HepG2 (cell line): ENCODE measurements around the gene MAP3K4. TPM values are rescaled to one million over a fixed set of nuclear protein-coding genes. Genes with fewer than 3 reads are reported as not detected.
A peak's percentile ranks its signal among the peaks of the same experiment; 100 is the strongest.

Experiments used
- ATAC-seq: fragments of 200-7000 bp; cut with Tn5 transposase; 3 replicates; pipeline ENCODE4 v1.9.1; 2020; ENCODE audit warnings: mild to moderate bottlenecking, moderate library complexity
- BruUV-seq: library from RNA; stranded (reverse); fragments of 400-500 nt; replicated peaks from 2 replicates; lab custom pipeline; 2021; lab: Mats Ljungman, UMichigan
- CTCF ChIA-PET: fragments of 300-600 bp; formaldehyde crosslinking; extraction: SDS; loops from one replicate; lab custom pipeline; 2021; ENCODE audit warnings: low total read pairs, inconsistent platforms, low intra/inter-chr PET ratio; lab: Yijun Ruan, JAX
- POLR2A ChIA-PET: fragments of 350-600 bp; sonication (Branson Sonifier 250); formaldehyde crosslinking; loops from one replicate; lab custom pipeline; 2020; ENCODE audit warnings: antibody characterized with exemption, inconsistent platforms; lab: Yijun Ruan, JAX
- DNase-seq: peaks from one replicate; pipeline ENCODE4 v3.0.0-alpha.2; 2015; ENCODE audit warnings: low spot score
- FAIRE-seq: peaks from 3 replicates; lab custom pipeline; 2011; peaks lifted over from hg19 to GRCh38; lab: Jason Lieb, UNC
- H2AFZ ChIP-seq: one replicate; pipeline ENCODE4 v1.6.1; 2011; ENCODE audit warnings: low read length, inconsistent platforms
- H3K27ac ChIP-seq: fragments of 300-600 bp; 3 replicates; pipeline ENCODE4 v1.8.0; 2011; ENCODE audit warnings: mixed run types, mild to moderate bottlenecking, mixed read lengths, low read length, inconsistent platforms; ENCODE audit not compliant: insufficient read depth; ENCODE audit errors: extremely low read length
- H3K27me3 ChIP-seq, 2 experiments: fragments of 200-600 bp in 1 of 2; 2 replicates in 1 of 2; 3 replicates in 1 of 2; pipeline versions ENCODE4 v1.6.0 to v1.8.0; 2011; ENCODE audit warnings: low read length in 2 of 2, mild to moderate bottlenecking in 2 of 2, moderate library complexity in 2 of 2, inconsistent platforms in 1 of 2; ENCODE audit not compliant: insufficient read depth in 2 of 2, control insufficient read depth in 1 of 2
- H3K36me3 ChIP-seq, 2 experiments: fragments of 200-600 bp in 1 of 2; replicated peaks in 1 of 2; 2 replicates in 1 of 2; 3 replicates in 1 of 2; pipeline versions ENCODE4 v1.5.1 to v1.8.0; 2011; ENCODE audit warnings: low read length in 2 of 2, inconsistent platforms in 1 of 2; ENCODE audit not compliant: insufficient read depth in 2 of 2, control insufficient read depth in 1 of 2
- H3K4me1 ChIP-seq: 2 replicates; pipeline ENCODE4 v1.5.1; 2012; ENCODE audit warnings: low read length, inconsistent platforms; ENCODE audit not compliant: insufficient read depth
- H3K4me2 ChIP-seq: 2 replicates; pipeline ENCODE4 v1.6.0; 2011; ENCODE audit warnings: low read depth, low read length, inconsistent platforms
- H3K4me3 ChIP-seq, 3 experiments: fragments of 200-600 bp in 1 of 3; sonication (generic), shearing (Covaris generic) in 1 of 3; replicated peaks in 1 of 3; 2 replicates each; pipeline ENCODE4 v1.5.1; 2011 to 2016; ENCODE audit warnings: low read length in 3 of 3, inconsistent platforms in 2 of 3, low read depth in 2 of 3, mild to moderate bottlenecking in 2 of 3, control low read depth in 1 of 3, mixed read lengths in 1 of 3; ENCODE audit not compliant: insufficient read depth in 1 of 3
- H3K79me2 ChIP-seq: one replicate; pipeline ENCODE4 v1.6.1; 2011; ENCODE audit warnings: low read length, inconsistent platforms; ENCODE audit not compliant: insufficient read depth
- H3K9ac ChIP-seq: 2 replicates; pipeline ENCODE4 v1.6.0; 2011; ENCODE audit warnings: mild to moderate bottlenecking, low read depth, low read length, inconsistent platforms; ENCODE audit not compliant: insufficient read depth
- H3K9me3 ChIP-seq: 2 replicates; pipeline ENCODE4 v1.5.1; 2012; ENCODE audit warnings: mild to moderate bottlenecking, low read length
- H4K20me1 ChIP-seq: 2 replicates; pipeline ENCODE4 v1.6.0; 2011; ENCODE audit warnings: inconsistent platforms, mild to moderate bottlenecking, low read length, moderate library complexity; ENCODE audit not compliant: insufficient read depth
- ISL2 ChIP-seq: sonication (generic); formaldehyde crosslinking; IDR thresholded peaks from 2 replicates; pipeline ENCODE4 v1.5.0; 2020; ENCODE audit warnings: missing genetic modification reagents
- JUNB ChIP-seq: sonication (generic); formaldehyde crosslinking; IDR thresholded peaks from 2 replicates; pipeline ENCODE4 v1.8.0; 2022; ENCODE audit warnings: missing genetic modification reagents, mild to moderate bottlenecking, borderline replicate concordance
- MAFF ChIP-seq: IDR thresholded peaks from 2 replicates; pipeline ENCODE4 v1.6.1; 2011; ENCODE audit warnings: low read depth, low read length, improper control_type of control experiment
- MAFK ChIP-seq, 2 experiments: IDR thresholded peaks in 1 of 2; conservative IDR thresholded peaks in 1 of 2; 2 replicates each; pipeline ENCODE4 v1.6.1; 2011; ENCODE audit warnings: improper control_type of control experiment in 2 of 2, low read length in 2 of 2
- MIER2 ChIP-seq: IDR thresholded peaks from 2 replicates; pipeline ENCODE4 v1.6.1; 2016; ENCODE audit warnings: missing biosample characterization, missing genetic modification reagents
- NCOA1 ChIP-seq: sonication (generic); formaldehyde crosslinking; IDR thresholded peaks from 2 replicates; pipeline ENCODE4 v1.9.0; 2021; ENCODE audit warnings: missing genetic modification reagents
- TAF15 ChIP-seq: fragments of 200-400 bp; formaldehyde crosslinking; IDR thresholded peaks from one replicate; pipeline ENCODE4 v1.6.1; 2018; ENCODE audit warnings: mild to moderate bottlenecking, low read depth, low read length; ENCODE audit not compliant: poor library complexity, severe bottlenecking
- THAP8 ChIP-seq: sonication (generic); formaldehyde crosslinking; IDR thresholded peaks from 2 replicates; pipeline ENCODE4 v1.5.1; 2020; ENCODE audit warnings: missing genetic modification reagents, mild to moderate bottlenecking, borderline replicate concordance
- TOPORS ChIP-seq: sonication (generic); formaldehyde crosslinking; IDR thresholded peaks from 2 replicates; pipeline ENCODE4 v1.8.0; 2023; ENCODE audit warnings: mild to moderate bottlenecking, missing genetic modification reagents
- ZKSCAN5 ChIP-seq: sonication (generic); formaldehyde crosslinking; IDR thresholded peaks from 2 replicates; pipeline ENCODE4 v1.5.1; 2020; ENCODE audit warnings: mild to moderate bottlenecking, missing genetic modification reagents
- ZNF207 ChIP-seq: fragments of 450-650 bp; IDR thresholded peaks from 2 replicates; pipeline ENCODE4 v1.6.1; 2016; ENCODE audit warnings: antibody characterized with exemption, borderline replicate concordance
- ZNF232 ChIP-seq: sonication (generic); formaldehyde crosslinking; IDR thresholded peaks from 2 replicates; pipeline ENCODE4 v1.4.0; 2020; ENCODE audit warnings: missing genetic modification reagents, borderline replicate concordance
- ZNF672 ChIP-seq: sonication (generic); formaldehyde crosslinking; IDR thresholded peaks from 2 replicates; pipeline ENCODE4 v1.8.1; 2022; ENCODE audit warnings: missing genetic modification reagents
- ZSCAN21 ChIP-seq: sonication (generic); formaldehyde crosslinking; IDR thresholded peaks from 2 replicates; pipeline ENCODE4 v1.8.0; 2022; ENCODE audit warnings: mild to moderate bottlenecking, missing genetic modification reagents, moderate library complexity, borderline replicate concordance
- WGBS: methylation state at CpG from one replicate; pipeline ENCODE4 v1.1.6; 2017; ENCODE audit warnings: low lambda C conversion rate; 5-methylcytosine and 5-hydroxymethylcytosine counted together
- in situ Hi-C: cut with HindIII; loops from 2 replicates; pipeline ENCODE4 v1.10.0; 2017; ENCODE audit warnings: low pct_unique_long_range_greater_than_20kb; ENCODE audit not compliant: extremely low pct_ligation_motif_present
- intact Hi-C: fragments of 100-400 bp; cut with micrococcal nuclease; formaldehyde crosslinking; loops from one replicate; pipeline ENCODE4 v1.10.0; 2022; ENCODE audit not compliant: unreplicated experiment
- polyA plus RNA-seq, 8 experiments: library from polyadenylated mRNA; depleted of rRNA in 3 of 8; stranded (reverse) in 7 of 8; unstranded in 1 of 8; fragments of >200 nt; fragmentation: Illumina TruSeq in 4 of 8; extraction: Trizol in 4 of 8; gene quantifications; 2 replicates each; pipeline versions ENCODE4 v1.2.1 to v1.2.3, GENCODE V29; 2011 to 2016; ENCODE audit warnings: low read depth in 4 of 8, missing spikeins in 1 of 8, mixed read lengths in 1 of 8; ENCODE audit not compliant: insufficient read depth in 1 of 8
- total RNA-seq, 5 experiments: library from RNA; depleted of rRNA; stranded (reverse); fragments of >200 nt; fragmentation: Illumina TruSeq; extraction: Trizol; gene quantifications; 2 replicates each; pipeline ENCODE4 v1.2.3, GENCODE V29; 2016; ENCODE audit warnings: low read depth in 1 of 5
- TF ChIP-seq, protein P1 (sequence below): IDR thresholded peaks from 2 replicates; pipeline ENCODE4 v1.6.1; 2016
- TF ChIP-seq, protein P2 (sequence below): sonication (generic); formaldehyde crosslinking; conservative IDR thresholded peaks from 2 replicates; pipeline ENCODE4 v1.4.0; 2020; ENCODE audit warnings: missing genetic modification reagents

MAP3K4 gene
- total and polyA plus RNA-seq, 2 of the 13 experiments (the other 11 are each of a cell fraction or from before 2014, with no cell fraction given): 12.9 to 33.6 TPM

DNA sequence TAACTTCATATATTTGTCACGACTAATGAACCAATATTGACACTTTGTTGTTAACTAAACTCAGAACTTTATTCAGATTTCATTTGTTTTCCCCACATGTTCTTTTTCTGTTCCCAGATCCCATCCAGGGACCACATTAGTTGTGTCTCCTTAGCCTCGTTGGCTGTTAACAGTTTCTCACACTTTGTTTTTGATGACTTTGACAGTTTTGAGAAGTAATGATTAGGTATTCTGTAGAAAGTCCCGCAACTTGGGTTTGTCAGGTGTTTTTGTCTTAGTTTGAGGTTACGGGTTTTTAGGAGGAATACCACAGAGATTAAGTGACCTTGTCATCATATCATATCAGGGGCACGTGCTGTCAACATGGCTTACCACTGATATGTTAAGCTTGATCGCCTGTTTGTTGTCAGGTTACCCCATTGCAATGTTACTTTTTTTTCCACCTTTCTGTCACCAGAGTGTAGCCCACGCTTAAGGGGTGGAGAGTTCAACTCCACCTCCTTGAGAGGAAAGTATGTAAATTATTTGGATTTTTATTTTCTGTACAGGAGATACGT, 32.9 kb downstream of the MAP3K4 start:
- 96% methylated on average over 8 of the region's 8 CpGs for WGBS

More for the DNA sequence above, 32.9 kb downstream of the MAP3K4 start:
- no peaks in the 10 kb centered on the region for H4K20me1 ChIP-seq
- H3K4me1 ChIP-seq: peaks cover 12% of the 10 kb centered on the region
- H3K79me2 ChIP-seq: peaks cover 19% of the 10 kb centered on the region
- no peak overlapping the region for H3K9ac ChIP-seq
- no peak overlapping the region for H3K4me2 ChIP-seq
- in situ Hi-C loops: no loop called here
- H3K9me3 ChIP-seq: no peaks in the 10 kb centered on the region
- ATAC-seq (no peak), DNase-seq (no peak), FAIRE-seq (no peak)
- BruUV-seq: no TSS peak
- no peaks in the 10 kb centered on the region; a peak in 1 of 5 replicates for H3K36me3 ChIP-seq
- no peak overlapping the region for H3K27ac ChIP-seq
- intact Hi-C loops: no loop called here
- H3K27me3 ChIP-seq: no peaks in the 10 kb centered on the region
- CTCF ChIA-PET: no interaction called here
- TF ChIP-seq, protein P1, sequence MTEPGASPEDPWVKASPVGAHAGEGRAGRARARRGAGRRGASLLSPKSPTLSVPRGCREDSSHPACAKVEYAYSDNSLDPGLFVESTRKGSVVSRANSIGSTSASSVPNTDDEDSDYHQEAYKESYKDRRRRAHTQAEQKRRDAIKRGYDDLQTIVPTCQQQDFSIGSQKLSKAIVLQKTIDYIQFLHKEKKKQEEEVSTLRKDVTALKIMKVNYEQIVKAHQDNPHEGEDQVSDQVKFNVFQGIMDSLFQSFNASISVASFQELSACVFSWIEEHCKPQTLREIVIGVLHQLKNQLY (CRISPR knock-in tag): no peak
- TF ChIP-seq ZNF672 (CRISPR knock-in tag) (no peak), MIER2 (CRISPR knock-in tag) (no peak), TOPORS (CRISPR knock-in tag) (no peak), JUNB (CRISPR knock-in tag) (no peak), ZSCAN21 (CRISPR knock-in tag) (no peak), MAFF (0 out of 2 replicates have a peak, but pooled peaks have one; percentile 28), ZKSCAN5 (CRISPR knock-in tag) (no peak), ZNF232 (CRISPR knock-in tag) (no peak), ISL2 (CRISPR knock-in tag) (no peak), NCOA1 (CRISPR knock-in tag) (no peak), MAFK (conservative IDR thresholded peaks at IDR 0.05 in 1 of 2, IDR thresholded peaks at IDR 0.05 in 1 of 2; ENCODE audit: low read length in 2 of 2) (peak; percentile 32 to 50), THAP8 (CRISPR knock-in tag) (no peak), TAF15 (no peak), ZNF207 (no peak)
- TF ChIP-seq, protein P2, sequence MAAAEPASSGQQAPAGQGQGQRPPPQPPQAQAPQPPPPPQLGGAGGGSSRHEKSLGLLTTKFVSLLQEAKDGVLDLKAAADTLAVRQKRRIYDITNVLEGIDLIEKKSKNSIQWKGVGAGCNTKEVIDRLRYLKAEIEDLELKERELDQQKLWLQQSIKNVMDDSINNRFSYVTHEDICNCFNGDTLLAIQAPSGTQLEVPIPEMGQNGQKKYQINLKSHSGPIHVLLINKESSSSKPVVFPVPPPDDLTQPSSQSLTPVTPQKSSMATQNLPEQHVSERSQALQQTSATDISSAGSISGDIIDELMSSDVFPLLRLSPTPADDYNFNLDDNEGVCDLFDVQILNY: no peak
- H3K4me3 ChIP-seq: no peak overlapping the region
- POLR2A ChIA-PET: no interaction called here
- no peak overlapping the region for H2AFZ ChIP-seq
